Ishikawa (cell line): ENCODE data around the gene THOC5.

Source experiments
- CEBPB ChIP-seq: IDR thresholded peaks from 2 replicates; pipeline ENCODE4 v1.6.1; 2012
- CREB1 ChIP-seq: IDR thresholded peaks from 2 replicates; pipeline ENCODE4 v1.6.1; 2012; ENCODE audit warnings: low read depth
- EGR1 ChIP-seq: IDR thresholded peaks from 2 replicates; pipeline ENCODE4 v1.6.1; 2012
- EP300 ChIP-seq: IDR thresholded peaks from 2 replicates; pipeline ENCODE4 v1.6.1; 2012; ENCODE audit warnings: borderline replicate concordance
- FOXM1 ChIP-seq: IDR thresholded peaks from 2 replicates; pipeline ENCODE4 v1.6.1; 2012; ENCODE audit warnings: low read depth, borderline replicate concordance
- NFIC ChIP-seq: IDR thresholded peaks from 2 replicates; pipeline ENCODE4 v1.6.1; 2012
- RAD21 ChIP-seq: IDR thresholded peaks from 2 replicates; pipeline ENCODE4 v1.6.1; 2012; ENCODE audit warnings: low read depth
- TAF1 ChIP-seq: IDR thresholded peaks from 2 replicates; pipeline ENCODE4 v1.6.1; 2012; ENCODE audit warnings: low read depth, mild to moderate bottlenecking
- TCF12 ChIP-seq: IDR thresholded peaks from 2 replicates; pipeline ENCODE4 v1.6.1; 2012; ENCODE audit warnings: low read depth
- TEAD4 ChIP-seq: IDR thresholded peaks from 2 replicates; pipeline ENCODE4 v1.6.1; 2012
- YY1 ChIP-seq: IDR thresholded peaks from 2 replicates; pipeline ENCODE4 v1.6.1; 2012; ENCODE audit warnings: low read depth
- ZBTB7A ChIP-seq: IDR thresholded peaks from 2 replicates; pipeline ENCODE4 v1.6.1; 2012; ENCODE audit warnings: low read depth
- TF ChIP-seq, protein P1 (sequence below): IDR thresholded peaks from 2 replicates; pipeline ENCODE4 v1.6.1; 2012
- TF ChIP-seq, protein P2 (sequence below): IDR thresholded peaks from 2 replicates; pipeline ENCODE4 v1.6.1; 2012
- TF ChIP-seq, protein P3 (sequence below): IDR thresholded peaks from 2 replicates; pipeline ENCODE4 v1.6.1; 2012; ENCODE audit warnings: low read depth, mild to moderate bottlenecking

The THOC5 gene

GRCh38 chr22:29563652-29564460 is 10.3 kb upstream of the THOC5 start:
- TF ChIP-seq TCF12, result no peak
- no peak for TF ChIP-seq RAD21
- no peak for TF ChIP-seq EP300
- TF ChIP-seq YY1, result no peak
- TF ChIP-seq TAF1, result no peak
- TF ChIP-seq EGR1, result no peak
- TF ChIP-seq, protein P1, sequence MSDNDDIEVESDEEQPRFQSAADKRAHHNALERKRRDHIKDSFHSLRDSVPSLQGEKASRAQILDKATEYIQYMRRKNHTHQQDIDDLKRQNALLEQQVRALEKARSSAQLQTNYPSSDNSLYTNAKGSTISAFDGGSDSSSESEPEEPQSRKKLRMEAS, result no peak
- TF ChIP-seq FOXM1, result no peak
- TF ChIP-seq NFIC, result no peak
- TF ChIP-seq, protein P2, sequence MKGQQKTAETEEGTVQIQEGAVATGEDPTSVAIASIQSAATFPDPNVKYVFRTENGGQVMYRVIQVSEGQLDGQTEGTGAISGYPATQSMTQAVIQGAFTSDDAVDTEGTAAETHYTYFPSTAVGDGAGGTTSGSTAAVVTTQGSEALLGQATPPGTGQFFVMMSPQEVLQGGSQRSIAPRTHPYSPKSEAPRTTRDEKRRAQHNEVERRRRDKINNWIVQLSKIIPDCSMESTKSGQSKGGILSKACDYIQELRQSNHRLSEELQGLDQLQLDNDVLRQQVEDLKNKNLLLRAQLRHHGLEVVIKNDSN, result no peak
- no peak for TF ChIP-seq ZBTB7A
- TF ChIP-seq, protein P3, sequence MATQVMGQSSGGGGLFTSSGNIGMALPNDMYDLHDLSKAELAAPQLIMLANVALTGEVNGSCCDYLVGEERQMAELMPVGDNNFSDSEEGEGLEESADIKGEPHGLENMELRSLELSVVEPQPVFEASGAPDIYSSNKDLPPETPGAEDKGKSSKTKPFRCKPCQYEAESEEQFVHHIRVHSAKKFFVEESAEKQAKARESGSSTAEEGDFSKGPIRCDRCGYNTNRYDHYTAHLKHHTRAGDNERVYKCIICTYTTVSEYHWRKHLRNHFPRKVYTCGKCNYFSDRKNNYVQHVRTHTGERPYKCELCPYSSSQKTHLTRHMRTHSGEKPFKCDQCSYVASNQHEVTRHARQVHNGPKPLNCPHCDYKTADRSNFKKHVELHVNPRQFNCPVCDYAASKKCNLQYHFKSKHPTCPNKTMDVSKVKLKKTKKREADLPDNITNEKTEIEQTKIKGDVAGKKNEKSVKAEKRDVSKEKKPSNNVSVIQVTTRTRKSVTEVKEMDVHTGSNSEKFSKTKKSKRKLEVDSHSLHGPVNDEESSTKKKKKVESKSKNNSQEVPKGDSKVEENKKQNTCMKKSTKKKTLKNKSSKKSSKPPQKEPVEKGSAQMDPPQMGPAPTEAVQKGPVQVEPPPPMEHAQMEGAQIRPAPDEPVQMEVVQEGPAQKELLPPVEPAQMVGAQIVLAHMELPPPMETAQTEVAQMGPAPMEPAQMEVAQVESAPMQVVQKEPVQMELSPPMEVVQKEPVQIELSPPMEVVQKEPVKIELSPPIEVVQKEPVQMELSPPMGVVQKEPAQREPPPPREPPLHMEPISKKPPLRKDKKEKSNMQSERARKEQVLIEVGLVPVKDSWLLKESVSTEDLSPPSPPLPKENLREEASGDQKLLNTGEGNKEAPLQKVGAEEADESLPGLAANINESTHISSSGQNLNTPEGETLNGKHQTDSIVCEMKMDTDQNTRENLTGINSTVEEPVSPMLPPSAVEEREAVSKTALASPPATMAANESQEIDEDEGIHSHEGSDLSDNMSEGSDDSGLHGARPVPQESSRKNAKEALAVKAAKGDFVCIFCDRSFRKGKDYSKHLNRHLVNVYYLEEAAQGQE, result no peak
- TF ChIP-seq TEAD4, result no peak
- no peak for TF ChIP-seq CEBPB
- no peak for TF ChIP-seq CREB1

GRCh38 chr22:29559853-29560252 is 6.3 kb upstream of the THOC5 start:
- TF ChIP-seq NFIC (no peak), RAD21 (no peak), TEAD4 (no peak), CREB1 (no peak), TCF12 (no peak), EGR1 (no peak), EP300 (no peak)
- TF ChIP-seq, protein P3, result no peak

GRCh38 chr22:29559030-29559429 is 5.5 kb upstream of the THOC5 start:
- TF ChIP-seq TEAD4 (no peak), TAF1 (no peak), RAD21 (no peak), EGR1 (no peak), EP300 (no peak), ZBTB7A (no peak), FOXM1 (no peak), YY1 (no peak), TCF12 (no peak)
- TF ChIP-seq, protein P3, result no peak
- TF ChIP-seq, protein P1, result no peak

DNA sequence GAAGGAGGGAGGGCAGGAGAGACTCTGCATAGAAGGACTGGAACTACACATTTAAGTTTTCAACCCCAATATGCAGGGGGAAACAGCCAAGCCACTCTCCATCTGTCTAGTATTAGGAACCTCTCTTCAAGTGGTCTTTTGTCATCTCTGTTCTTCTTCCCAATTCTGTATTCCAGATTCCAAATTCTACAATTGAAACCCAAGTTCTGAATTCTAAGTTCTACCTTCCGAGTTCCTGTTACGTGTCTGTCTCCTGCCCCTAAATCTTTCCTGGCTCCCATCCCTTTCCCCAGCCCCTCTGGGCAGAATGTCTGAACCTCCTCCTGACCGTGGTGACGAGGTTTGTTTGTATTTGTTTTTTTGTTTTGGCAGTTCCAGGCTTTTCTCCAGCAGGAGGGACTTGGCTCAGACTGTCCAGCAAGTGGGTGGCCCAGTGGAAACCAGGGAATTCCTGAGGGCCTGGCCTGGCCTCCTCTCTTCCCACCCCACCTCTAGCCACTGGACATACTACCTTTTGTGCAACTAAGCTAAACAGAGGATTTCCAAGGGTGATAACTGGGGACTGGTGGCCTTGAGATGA is 1.6 kb upstream of the THOC5 start:
- TF ChIP-seq NFIC (no peak), FOXM1 (no peak), EGR1 (no peak), CEBPB (no peak), ZBTB7A (no peak), RAD21 (no peak), EP300 (no peak), CREB1 (no peak), TEAD4 (no peak), YY1 (no peak), TCF12 (no peak), TAF1 (no peak)
- TF ChIP-seq, protein P3, result no peak
- TF ChIP-seq, protein P1, result no peak
- TF ChIP-seq, protein P2, result no peak
